ENCODE data around the gene TPH1. TPM values are rescaled to one million over a fixed set of nuclear protein-coding genes. Genes with fewer than 3 reads are reported as not detected.

TPH1 gene
- total RNA-seq, 4 donors from 2014 or later = 9.1 to 18.6 (median 12.6) TPM

DNA sequence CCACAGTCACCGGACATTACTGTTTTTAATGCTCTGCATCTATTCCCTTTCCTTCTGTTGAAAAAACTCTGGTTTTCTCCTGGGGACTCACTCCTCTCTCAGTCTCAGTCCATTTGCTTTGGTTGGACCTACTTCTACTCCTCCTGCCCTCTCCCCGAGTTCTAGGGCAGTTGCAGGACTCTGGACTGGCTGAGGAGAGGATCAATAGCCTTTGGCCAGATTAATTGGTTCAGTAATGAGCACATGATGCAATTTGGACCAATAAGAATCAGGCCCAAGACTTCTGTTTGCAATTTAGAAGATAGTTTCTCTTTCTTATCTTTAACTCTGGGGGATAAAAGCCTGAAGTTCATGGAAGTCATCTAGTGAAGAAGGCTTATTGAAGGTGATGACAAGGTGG, 15.3 kb upstream of the TPH1 start:
- H3K9me3 ChIP-seq = no peaks in the 10 kb centered on the region
- H3K4me3 ChIP-seq = no peak overlapping the region
- TF ChIP-seq POLR2A (IDR thresholded peaks at IDR 0.05) = no peak
- no peak for TF ChIP-seq CTCF (IDR thresholded peaks at IDR 0.05)
- H3K4me1 ChIP-seq = no peaks in the 10 kb centered on the region
- no peak for DNase-seq
- no peak overlapping the region for H3K27ac ChIP-seq
- no peaks in the 10 kb centered on the region for H3K27me3 ChIP-seq
- H3K36me3 ChIP-seq = no peaks in the 10 kb centered on the region

DNA sequence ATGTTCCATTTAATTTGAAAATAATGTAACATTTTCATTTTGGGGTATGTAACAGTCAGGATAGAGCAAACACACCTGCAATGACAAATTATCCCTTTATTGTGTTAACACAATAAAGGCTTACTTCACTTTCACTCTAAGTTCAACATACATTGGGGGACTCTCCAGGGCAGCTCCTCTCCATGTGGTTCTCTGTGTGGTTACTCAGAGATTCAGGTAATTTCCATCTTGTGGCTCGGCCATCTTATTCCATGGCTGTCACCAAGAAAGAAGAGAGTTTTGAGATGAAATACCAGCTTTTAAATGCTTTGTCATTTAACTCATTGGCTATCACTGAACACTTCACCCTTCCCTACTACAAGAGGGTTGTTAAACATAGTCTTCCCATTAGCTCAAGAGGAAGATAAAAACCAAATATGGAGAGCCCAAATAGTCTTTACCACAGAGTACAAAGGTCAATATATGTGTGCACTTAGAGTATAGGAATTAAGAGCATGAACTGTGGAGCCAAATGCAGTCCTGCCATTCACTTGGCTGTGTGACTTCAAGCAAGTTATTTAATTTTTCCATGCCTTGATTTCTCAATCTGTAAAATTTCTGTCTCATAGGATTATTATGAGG, 10.6 kb upstream of the TPH1 start:
- DNase-seq = no peak
- Histone ChIP-seq H3K4me1 (no peaks in the 10 kb centered on the region), H3K27ac (no peak overlapping the region), H3K9me3 (no peaks in the 10 kb centered on the region), H3K36me3 (no peaks in the 10 kb centered on the region), H3K27me3 (no peaks in the 10 kb centered on the region), H3K4me3 (no peak overlapping the region)
- TF ChIP-seq CTCF (IDR thresholded peaks at IDR 0.05) = no peak
- no peak for TF ChIP-seq POLR2A (IDR thresholded peaks at IDR 0.05)

DNA sequence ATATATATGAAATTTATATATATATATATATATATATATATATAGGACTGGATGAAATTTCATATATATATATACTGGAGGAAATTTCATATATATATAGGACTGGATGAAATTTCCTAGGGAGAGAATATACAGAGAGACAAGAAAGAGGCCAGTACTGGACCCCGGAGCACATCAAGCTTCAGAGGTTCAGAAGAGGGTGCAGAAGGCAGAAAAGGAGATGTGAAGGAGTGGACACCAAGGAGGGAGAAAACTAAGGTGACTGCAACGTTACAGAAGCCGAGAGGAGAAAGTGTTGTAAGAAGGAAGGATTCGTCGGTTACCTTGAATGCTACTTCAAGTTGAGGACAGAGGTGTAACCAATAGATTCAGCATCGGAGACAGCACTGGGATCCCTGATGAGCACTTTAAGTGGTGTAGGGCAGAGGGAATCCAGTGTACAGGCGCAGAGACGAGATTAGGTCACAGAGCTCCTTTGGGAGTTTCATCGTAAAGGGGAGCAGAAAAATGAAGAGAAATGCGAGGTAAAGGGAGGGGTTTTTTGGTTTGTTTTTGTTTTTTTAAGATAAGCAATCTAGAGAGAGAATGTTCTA, 8.5 kb upstream of the TPH1 start:
- DNase-seq = no peak
- no peak overlapping the region for H3K4me3 ChIP-seq
- TF ChIP-seq POLR2A (IDR thresholded peaks at IDR 0.05) (no peak), CTCF (IDR thresholded peaks at IDR 0.05) (no peak)

DNA sequence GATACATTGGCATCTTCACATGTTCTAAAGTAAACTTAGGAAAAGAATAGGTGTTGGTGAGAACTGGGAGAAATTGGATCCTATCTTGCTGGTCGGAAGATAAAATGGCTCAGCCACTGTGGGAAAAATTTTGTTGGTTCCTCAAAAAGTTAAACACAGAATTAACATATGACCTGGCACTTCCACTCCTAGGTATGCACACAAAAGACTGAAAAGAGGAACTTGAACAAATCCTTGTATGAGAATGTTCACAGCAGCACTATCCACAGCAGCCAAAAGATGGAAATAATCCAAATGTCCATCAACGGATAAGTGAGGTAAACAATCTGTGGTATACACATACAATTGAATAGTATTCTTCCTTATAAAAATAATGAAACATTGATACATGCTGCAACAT, 4.8 kb upstream of the TPH1 start:
- Histone ChIP-seq H3K27me3 (no peaks in the 10 kb centered on the region), H3K27ac (no peak overlapping the region), H3K36me3 (no peaks in the 10 kb centered on the region), H3K4me1 (no peaks in the 10 kb centered on the region), H3K4me3 (no peak overlapping the region), H3K9me3 (no peaks in the 10 kb centered on the region)
- no peak for DNase-seq
- no peak for TF ChIP-seq POLR2A (IDR thresholded peaks at IDR 0.05)
- no peak for TF ChIP-seq CTCF (IDR thresholded peaks at IDR 0.05)

More for the DNA sequence above, 8.5 kb upstream of the TPH1 start:
- no peaks in the 10 kb centered on the region for H3K36me3 ChIP-seq
- H3K27ac ChIP-seq = no peak overlapping the region
- no peaks in the 10 kb centered on the region for H3K4me1 ChIP-seq
- H3K27me3 ChIP-seq = no peaks in the 10 kb centered on the region
- H3K9me3 ChIP-seq = no peaks in the 10 kb centered on the region

DNA sequence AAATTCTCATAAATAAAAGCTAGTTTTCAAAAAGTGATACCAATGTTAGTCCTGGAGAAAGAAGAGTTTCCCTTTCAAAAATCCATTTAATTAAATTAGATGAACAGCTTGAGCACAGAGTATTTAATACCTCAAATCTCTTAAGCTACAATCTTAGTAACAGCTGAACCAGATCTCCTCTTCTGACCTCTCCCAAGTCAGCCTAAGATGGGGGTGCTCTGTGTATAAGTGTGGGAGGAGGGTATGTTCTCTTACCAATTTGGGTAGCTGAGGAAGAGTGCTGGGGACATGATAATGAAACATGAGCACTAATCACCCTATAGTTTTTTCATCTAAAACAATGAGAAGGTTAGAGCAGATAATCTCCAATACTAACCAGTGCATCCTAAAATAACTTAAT, 9.6 kb downstream of the TPH1 start:
- H3K4me1 ChIP-seq = no peaks in the 10 kb centered on the region
- H3K27ac ChIP-seq = no peak overlapping the region
- TF ChIP-seq POLR2A (IDR thresholded peaks at IDR 0.05) = no peak
- DNase-seq = no peak
- no peak overlapping the region for H3K4me3 ChIP-seq
- no peaks in the 10 kb centered on the region for H3K9me3 ChIP-seq
- H3K36me3 ChIP-seq = no peaks in the 10 kb centered on the region
- no peaks in the 10 kb centered on the region for H3K27me3 ChIP-seq

- TF ChIP-seq CTCF (IDR thresholded peaks at IDR 0.05) (no peak), POLR2A (IDR thresholded peaks at IDR 0.05) (no peak)
- no peaks in the 10 kb centered on the region for H3K9me3 ChIP-seq
- no peak overlapping the region for H3K27ac ChIP-seq
- DNase-seq = no peak
- no peak overlapping the region for H3K4me3 ChIP-seq
- H3K4me1 ChIP-seq = no peaks in the 10 kb centered on the region
- no peaks in the 10 kb centered on the region for H3K27me3 ChIP-seq
- H3K36me3 ChIP-seq = no peaks in the 10 kb centered on the region
These were observed 18.6 kb downstream of the TPH1 start for GRCh38 chr11:18027475-18027874.

All from Peyer's patch (tissue), 4 donors.